GM12878 (cell line): ENCODE measurements around the gene CD9. TPM values are rescaled to one million over a fixed set of nuclear protein-coding genes. Genes with fewer than 3 reads are reported as not detected.

Source experiments
- ATAC-seq: fragments of 200-7000 bp; cut with Tn5 transposase; 3 replicates; pipeline ENCODE4 v1.9.1; 2020; ENCODE audit warnings: mild to moderate bottlenecking, moderate library complexity
- BruUV-seq: library from RNA; stranded (reverse); fragments of 400-500 nt; replicated peaks from 2 replicates; lab custom pipeline; 2021; lab: Mats Ljungman, UMichigan
- CTCF ChIA-PET: fragments of 300-600 bp; sonication (Branson Sonifier 250); formaldehyde crosslinking; extraction: SDS; loops from one replicate; lab custom pipeline; 2021; ENCODE audit warnings: inconsistent platforms; lab: Yijun Ruan, JAX
- POLR2A ChIA-PET: fragments of 350-600 bp; formaldehyde crosslinking; extraction: SDS; loops from one replicate; lab custom pipeline; 2021; ENCODE audit warnings: inconsistent platforms; lab: Charles Lee
- RAD21 ChIA-PET: fragments of 300-600 bp; sonication (Branson Sonifier 250); formaldehyde crosslinking; loops from one replicate; lab custom pipeline; 2023; ENCODE audit warnings: antibody characterized with exemption; ENCODE audit not compliant: unreplicated experiment; lab: Charles Lee
- SMC1A ChIA-PET: fragments of 300-600 bp; sonication (Branson Sonifier 250); formaldehyde crosslinking; loops from one replicate; lab custom pipeline; 2023; ENCODE audit not compliant: unreplicated experiment, uncharacterized antibody; lab: Charles Lee
- DNase-seq: peaks from one replicate; pipeline ENCODE4 v3.0.0-alpha.2; 2011; ENCODE audit warnings: low read depth, low spot score
- FAIRE-seq: peaks from 3 replicates; lab custom pipeline; 2011; peaks lifted over from hg19 to GRCh38; lab: Jason Lieb, UNC
- H2AFZ ChIP-seq: 2 replicates; pipeline ENCODE4 v1.6.0; 2011; ENCODE audit warnings: low read depth, low read length, control low read depth; ENCODE audit not compliant: control insufficient read depth
- H3K27ac ChIP-seq: 2 replicates; pipeline ENCODE4 v1.5.1; 2011; ENCODE audit warnings: control low read depth; ENCODE audit not compliant: control insufficient read depth, insufficient read depth
- H3K27me3 ChIP-seq, 2 experiments: replicated peaks in 1 of 2; 2 replicates each; pipeline versions ENCODE4 v1.6.0 to v1.6.1; 2011; ENCODE audit warnings: low read length in 1 of 2; ENCODE audit not compliant: control insufficient read depth in 2 of 2, insufficient read depth in 2 of 2
- H3K36me3 ChIP-seq, 2 experiments: 2 replicates each; pipeline ENCODE4 v1.5.1; 2011; ENCODE audit warnings: low read length in 1 of 2; ENCODE audit not compliant: control insufficient read depth in 2 of 2, insufficient read depth in 2 of 2
- H3K4me1 ChIP-seq: 2 replicates; pipeline ENCODE4 v1.6.1; 2011; ENCODE audit warnings: mild to moderate bottlenecking, low read length, moderate library complexity, mixed read lengths; ENCODE audit not compliant: control insufficient read depth, insufficient read depth
- H3K4me2 ChIP-seq: 2 replicates; pipeline ENCODE4 v1.6.0; 2011; ENCODE audit warnings: control low read depth; ENCODE audit not compliant: control insufficient read depth, insufficient read depth
- H3K4me3 ChIP-seq: fragments of 200-600 bp; sonication (generic); 2 replicates; pipeline ENCODE4 v1.5.1; 2016
- H3K79me2 ChIP-seq: 2 replicates; pipeline ENCODE4 v1.6.0; 2011; ENCODE audit warnings: low read length; ENCODE audit not compliant: control insufficient read depth, insufficient read depth
- H3K9ac ChIP-seq: 2 replicates; pipeline ENCODE4 v1.8.0; 2011; ENCODE audit warnings: low read length, control low read depth, mixed read lengths; ENCODE audit not compliant: control insufficient read depth, insufficient read depth
- H3K9me3 ChIP-seq: replicated peaks from 3 replicates; pipeline ENCODE4 v1.5.1; 2011; ENCODE audit warnings: mild to moderate bottlenecking, low read length; ENCODE audit not compliant: control insufficient read depth, insufficient read depth
- H4K20me1 ChIP-seq: 2 replicates; pipeline ENCODE4 v1.6.0; 2011; ENCODE audit not compliant: control insufficient read depth, insufficient read depth
- E2F8 ChIP-seq: fragments of 450-650 bp; IDR thresholded peaks from 2 replicates; pipeline ENCODE4 v1.6.1; 2018; ENCODE audit warnings: mild to moderate bottlenecking, low read depth, moderate library complexity; ENCODE audit not compliant: partially characterized antibody
- HDAC6 ChIP-seq: fragments of 200-600 bp; sonication (generic); IDR thresholded peaks from one replicate; pipeline ENCODE4 v1.8.0; 2017; ENCODE audit warnings: antibody characterized with exemption; ENCODE audit not compliant: unreplicated experiment
- PKNOX1 ChIP-seq: fragments of 450-650 bp; IDR thresholded peaks from 2 replicates; pipeline ENCODE4 v1.6.1; 2016; ENCODE audit warnings: mild to moderate bottlenecking
- WGBS: methylation state at CpG from one replicate; pipeline ENCODE4 v1.1.6; 2016; ENCODE audit warnings: low lambda C conversion rate; ENCODE audit not compliant: insufficient replicate concordance, insufficient coverage; ENCODE audit errors: missing lambda C conversion rate; 5-methylcytosine and 5-hydroxymethylcytosine counted together
- in situ Hi-C: fragments of 300-500 bp; cut with MboI; formaldehyde crosslinking; loops from 9 replicates; pipeline ENCODE4 v1.14.3; 2018; ENCODE audit warnings: mixed read lengths
- intact Hi-C: fragments of 100-400 bp; cut with micrococcal nuclease; formaldehyde crosslinking; loops from one replicate; pipeline ENCODE4 v1.14.2; 2022; ENCODE audit not compliant: unreplicated experiment
- polyA plus RNA-seq, 11 experiments: library from polyadenylated mRNA; depleted of rRNA in 4 of 11; unstranded in 6 of 11; stranded (reverse) in 5 of 11; fragments of >200 nt; fragmentation: Nextera tagmentation in 4 of 11; fragmentation: Illumina TruSeq in 1 of 11; extraction: Ambion mirVana in 4 of 11; extraction: Trizol in 1 of 11; gene quantifications; 1 replicate in 1 of 11; 2 replicates in 10 of 11; pipeline versions ENCODE4 v1.2.1 to v1.2.3, GENCODE V29; 2011 to 2016; ENCODE audit warnings: inconsistent platforms in 2 of 11, missing spikeins in 2 of 11, low read depth in 1 of 11
- total RNA-seq, 4 experiments: library from RNA; depleted of rRNA in 3 of 4; stranded (reverse); fragments of >200 nt in 3 of 4; fragmentation: Illumina TruSeq in 1 of 4; extraction: Trizol in 1 of 4; gene quantifications; 2 replicates each; pipeline versions ENCODE4 v1.2.1 to v1.2.3, GENCODE V29; 2013 to 2021

Gene CD9
- total and polyA plus RNA-seq, 10 of the 15 experiments (the other 5 are each of a cell fraction or from before 2014, with no cell fraction given): 4.8 to 29.9 (median 9.7) TPM

- BruUV-seq: no TSS peak
These were observed 31.4 kb downstream of the CD9 start for GRCh38 chr12:6231359-6232268.

More at GRCh38 chr12:6231359-6232268, 31.4 kb downstream of the CD9 start:
- TF ChIP-seq E2F8 (no peak), PKNOX1 (peak; percentile 38), HDAC6 (no peak)
- H3K27ac ChIP-seq: no peak overlapping the region
- no peak overlapping the region for H3K4me3 ChIP-seq
- H3K4me2 ChIP-seq: no peak overlapping the region
- ChIA-PET SMC1A (interaction anchor here (0.9 to 5.8 kb wide), 10 partner anchors 10 to 103 kb away, joined by 3 to 72 read pairs (median 6); partner anchors contain the start of gene CD9), CTCF (interaction anchor here (0.7 to 2.5 kb wide), 9 partner anchors 12 to 441 kb away, joined by 3 to 29 read pairs (median 4); no protein-coding TSS in a partner anchor), POLR2A (interaction anchor here (1.0 to 1.9 kb wide), 4 partner anchors 13 to 36 kb away, joined by 6 to 9 read pairs (median 6); no protein-coding TSS in a partner anchor), RAD21 (interaction anchor here (1.0 to 2.8 kb wide), 8 partner anchors 24 to 47 kb away, joined by 3 to 27 read pairs (median 10); partner anchors contain the start of gene CD9)
- no peak overlapping the region for H2AFZ ChIP-seq
- no peaks in the 10 kb centered on the region for H4K20me1 ChIP-seq
- no peaks in the 10 kb centered on the region; a peak in 1 of 4 replicates for H3K36me3 ChIP-seq
- no peak for FAIRE-seq
- intact Hi-C loops (loop anchor here (2.0 to 5.0 kb wide), 2 partner anchors 27 to 36 kb away; no protein-coding TSS in a partner anchor), in situ Hi-C loops (no loop called here)
- no peaks in the 10 kb centered on the region for H3K79me2 ChIP-seq
- H3K9me3 ChIP-seq: no peaks in the 10 kb centered on the region
- WGBS: 35% methylated on average over 5 of the region's 5 CpGs
- no peaks in the 10 kb centered on the region for H3K27me3 ChIP-seq
- H3K9ac ChIP-seq: no peak overlapping the region
- ATAC-seq: no peak
- no peak for DNase-seq
- peaks cover 9% of the 10 kb centered on the region for H3K4me1 ChIP-seq
